Muscle of leg (tissue), 16 donors: Measurements from ENCODE around the gene NT5C1A. TPM values are rescaled to one million over a fixed set of nuclear protein-coding genes. Genes with fewer than 3 reads are reported as not detected.

ENCODE experiments used
- DNase-seq: peaks from one replicate; pipeline ENCODE4 v3.0.0; 2013
- H3K27ac ChIP-seq: one replicate; pipeline ENCODE4 v1.5.1; 2013; ENCODE audit warnings: mild to moderate bottlenecking, low read length, control low read depth
- H3K27me3 ChIP-seq: one replicate; pipeline ENCODE4 v1.6.1; 2013; ENCODE audit warnings: low read length; ENCODE audit not compliant: control insufficient read depth, insufficient read depth
- H3K36me3 ChIP-seq: one replicate; pipeline ENCODE4 v1.6.1; 2013; ENCODE audit warnings: low read length; ENCODE audit not compliant: control insufficient read depth, insufficient read depth
- H3K4me1 ChIP-seq: one replicate; pipeline ENCODE4 v1.6.1; 2013; ENCODE audit warnings: low read length; ENCODE audit not compliant: control insufficient read depth, insufficient read depth
- H3K4me3 ChIP-seq: one replicate; pipeline ENCODE4 v1.5.1; 2013; ENCODE audit warnings: low read length, control low read depth
- H3K9me3 ChIP-seq: replicated peaks from 2 replicates; pipeline ENCODE4 v1.6.1; 2013; ENCODE audit warnings: low read depth, low read length; ENCODE audit not compliant: control insufficient read depth
- WGBS: methylation state at CpG from one replicate; pipeline ENCODE4 v1.1.5; 2013; ENCODE audit warnings: missing lambda C conversion rate; ENCODE audit not compliant: insufficient coverage; 5-methylcytosine and 5-hydroxymethylcytosine counted together
- long read RNA-seq, 11 donors: transcript quantifications; one replicate each; lab custom pipeline, GENCODE V29; 2026
- polyA plus RNA-seq, 8 donors: library from polyadenylated mRNA; unstranded; fragments of 120-200 nt; gene quantifications; one replicate each; pipeline versions ENCODE4 v1.2.1 to v1.2.3, GENCODE V29; 2013; ENCODE audit warnings: inconsistent platforms in 1 of 8, low replicate concordance in 1 of 8; ENCODE audit not compliant: insufficient read length in 8 of 8, insufficient read depth in 1 of 8
- total RNA-seq: library from RNA; stranded (reverse); fragments of 120-200 nt; gene quantifications from one replicate; pipeline ENCODE4 v1.2.4, GENCODE V29; 2013

Gene NT5C1A
- total RNA-seq (9.3 TPM), polyA plus RNA-seq (1 to 10 TPM; 4.1 to 8.8 (median 6.0) TPM)
- long read RNA-seq, donor 1: 0 reads
- long read RNA-seq, donor 2: 0 reads
- long read RNA-seq, donor 3, partial matches to known transcripts: 0 of 3 reads
- long read RNA-seq, donor 3, other reads (novel, unspliced or antisense): 0 of 3 reads
- long read RNA-seq, donor 4, partial matches to known transcripts: 0 of 1 reads
- long read RNA-seq, donor 4, other reads (novel, unspliced or antisense): 0 of 1 reads
- long read RNA-seq, donor 5, partial matches to known transcripts: 0 of 2 reads
- long read RNA-seq, donor 5, other reads (novel, unspliced or antisense): 0 of 2 reads
- long read RNA-seq, donor 6: 0 reads
- long read RNA-seq, donor 7, partial matches to known transcripts: 0 of 4 reads
- long read RNA-seq, donor 7, other reads (novel, unspliced or antisense): 0 of 4 reads
- long read RNA-seq, donor 8, partial matches to known transcripts: 0 of 2 reads
- long read RNA-seq, donor 8, other reads (novel, unspliced or antisense): 0 of 2 reads
- long read RNA-seq, donor 9, partial matches to known transcripts: 0 of 1 reads
- long read RNA-seq, donor 9, other reads (novel, unspliced or antisense): 0 of 1 reads
- long read RNA-seq, donor 10, partial matches to known transcripts: 0 of 3 reads
- long read RNA-seq, donor 10, other reads (novel, unspliced or antisense): 0 of 3 reads
- long read RNA-seq, donor 11, partial matches to known transcripts: 0 of 1 reads
- long read RNA-seq, donor 11, other reads (novel, unspliced or antisense): 0 of 1 reads

DNA sequence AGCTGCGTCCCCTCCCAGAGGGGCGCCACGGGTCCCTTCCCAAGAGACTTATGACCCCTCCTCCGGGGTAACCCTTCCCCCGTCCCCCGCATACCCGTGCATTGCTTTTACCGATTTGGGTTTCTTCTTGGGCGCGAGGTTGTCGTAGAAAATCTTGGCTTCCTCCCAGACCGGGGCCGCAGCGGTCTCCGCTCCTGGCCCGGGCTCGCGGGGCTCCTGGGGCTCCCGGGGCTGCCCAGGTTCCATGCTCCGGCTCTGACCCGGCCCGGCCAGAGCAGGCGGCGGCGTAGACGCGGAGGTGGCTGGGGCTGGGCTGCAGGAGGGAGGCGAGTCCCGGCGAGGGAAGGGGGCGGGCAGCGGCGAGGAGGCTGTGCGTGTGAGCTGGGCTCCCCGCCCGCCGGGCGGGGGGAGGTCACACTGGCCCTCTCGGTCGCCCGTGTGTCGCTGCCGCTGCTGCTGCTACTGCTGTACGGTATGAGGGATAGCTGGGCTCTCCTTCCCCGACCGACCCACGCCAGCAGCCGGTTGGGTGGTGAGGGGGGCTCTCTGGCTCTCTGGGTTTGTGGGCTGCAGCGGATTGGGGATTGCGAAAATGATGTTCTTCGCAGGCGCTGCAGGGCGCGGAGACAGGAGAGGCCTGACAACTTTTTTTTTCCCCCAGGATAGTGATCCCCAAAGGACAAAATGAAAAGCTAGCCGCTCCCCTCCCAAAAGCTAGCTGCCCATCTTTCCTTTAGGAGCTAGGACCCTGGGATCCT lies at the start of gene NT5C1A:
Gene NT5C1A (minus strand): TSS at position 315 of the 758 bp plus-strand sequence. CDS start 69 bp downstream, at position 246.
- Histone ChIP-seq H3K36me3 (no peaks in the 10 kb centered on the region), H3K9me3 (no peaks in the 10 kb centered on the region), H3K27ac (peak within 1 kb of the TSS; percentile 79), H3K4me3 (peak within 1 kb of the TSS; percentile 57), H3K27me3 (peaks cover 39% of the 10 kb centered on the region), H3K4me1 (peaks cover 29% of the 10 kb centered on the region)
- DNase-seq: peak; percentile 61
- under 1% methylated on average over 44 of the region's 55 CpGs for WGBS

DNA sequence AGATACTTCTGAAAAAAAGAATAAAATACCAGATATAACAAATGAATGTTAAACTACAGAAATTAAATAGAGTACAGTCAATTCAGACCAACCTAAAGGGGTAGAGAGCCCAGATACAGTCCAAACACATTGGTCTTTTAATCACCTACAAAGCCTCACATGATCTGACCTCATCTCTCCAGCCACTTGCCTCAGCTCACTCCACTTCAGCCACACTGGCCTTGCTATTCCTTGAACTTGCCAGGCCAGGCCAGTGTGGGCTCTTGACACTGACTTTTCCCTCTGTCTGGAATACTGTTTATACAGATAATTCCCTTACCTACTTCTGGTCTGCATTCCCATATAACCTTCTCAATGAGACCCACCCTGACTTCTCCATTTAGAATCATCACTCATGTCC lies 49.8 kb upstream of the NT5C1A start:
- Histone ChIP-seq H3K4me3 (no peak overlapping the region), H3K36me3 (no peaks in the 10 kb centered on the region), H3K27ac (no peak overlapping the region), H3K27me3 (peaks cover 32% of the 10 kb centered on the region), H3K9me3 (no peaks in the 10 kb centered on the region), H3K4me1 (no peaks in the 10 kb centered on the region)
- DNase-seq: no peak

DNA sequence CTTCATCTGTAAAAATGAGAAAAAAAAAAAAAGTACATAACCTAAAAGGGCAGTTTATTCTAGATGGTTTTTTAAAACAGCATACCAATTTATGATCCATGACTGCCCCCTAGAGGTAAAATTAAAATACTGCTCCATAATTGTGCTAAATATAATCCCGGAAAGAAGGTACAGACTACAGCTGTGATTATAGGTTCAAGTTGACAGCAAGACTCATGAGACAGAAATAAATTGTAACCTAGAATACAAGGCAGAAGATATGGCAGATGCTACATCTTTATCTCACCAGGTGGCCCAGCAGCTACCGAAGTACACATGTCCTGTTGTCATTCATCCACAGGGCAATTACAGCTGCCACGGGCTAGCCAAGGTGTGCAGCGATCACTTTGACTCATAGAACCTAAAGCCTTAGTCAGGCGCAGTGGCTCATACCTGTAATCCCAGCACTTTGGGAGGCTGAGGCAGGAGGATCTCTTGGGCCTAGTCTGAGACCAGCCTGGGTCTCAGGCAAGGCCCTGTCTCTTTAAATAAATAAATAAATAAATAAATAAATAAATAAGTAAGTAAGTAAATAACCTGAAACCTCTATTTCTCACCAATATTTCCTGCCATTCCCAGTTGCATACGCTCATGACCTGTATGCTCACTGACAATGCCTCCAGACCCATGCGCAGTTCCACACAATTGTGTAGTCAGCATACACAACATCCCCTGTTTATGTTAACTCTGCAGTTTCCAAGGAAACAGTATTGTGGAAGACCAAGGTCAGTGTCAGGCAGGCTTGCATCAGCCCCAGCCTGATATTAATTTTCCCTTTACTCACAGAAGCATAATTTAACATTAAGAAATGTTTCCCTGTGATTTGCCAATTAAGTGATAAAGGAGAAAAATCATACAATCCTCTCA lies 48.4 kb upstream of the NT5C1A start:
- Histone ChIP-seq H3K27ac (no peak overlapping the region), H3K9me3 (no peaks in the 10 kb centered on the region), H3K36me3 (no peaks in the 10 kb centered on the region), H3K4me1 (no peaks in the 10 kb centered on the region), H3K27me3 (peaks cover 23% of the 10 kb centered on the region), H3K4me3 (no peak overlapping the region)
- peak; percentile 73 for DNase-seq
- WGBS: 46% methylated on average over 4 of the region's 7 CpGs

DNA sequence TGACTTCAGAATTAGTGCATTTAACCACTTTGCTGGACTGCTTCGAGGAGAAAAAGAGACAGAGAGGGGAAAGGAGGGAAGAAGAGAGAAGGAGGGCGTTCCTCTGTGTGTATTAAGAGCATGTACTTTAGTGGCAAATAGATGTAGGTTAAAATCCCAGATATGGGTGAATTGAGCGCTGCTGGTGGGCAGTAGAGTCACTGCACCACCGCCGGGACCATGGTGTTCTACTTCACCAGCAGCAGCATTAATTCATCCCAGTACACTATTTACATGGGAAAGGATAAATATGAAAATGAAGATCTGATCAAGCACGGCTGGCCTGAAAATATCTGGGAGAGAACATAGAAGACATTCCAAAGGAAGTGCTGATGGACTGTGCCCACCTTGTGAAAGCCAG lies 45.9 kb upstream of the NT5C1A start:
- Histone ChIP-seq H3K27me3 (peaks cover 24% of the 10 kb centered on the region), H3K9me3 (no peaks in the 10 kb centered on the region), H3K4me1 (no peaks in the 10 kb centered on the region), H3K4me3 (no peak overlapping the region), H3K27ac (no peak overlapping the region), H3K36me3 (no peaks in the 10 kb centered on the region)
- DNase-seq: no peak
- 58% methylated on average over 2 of the region's 6 CpGs for WGBS

DNA sequence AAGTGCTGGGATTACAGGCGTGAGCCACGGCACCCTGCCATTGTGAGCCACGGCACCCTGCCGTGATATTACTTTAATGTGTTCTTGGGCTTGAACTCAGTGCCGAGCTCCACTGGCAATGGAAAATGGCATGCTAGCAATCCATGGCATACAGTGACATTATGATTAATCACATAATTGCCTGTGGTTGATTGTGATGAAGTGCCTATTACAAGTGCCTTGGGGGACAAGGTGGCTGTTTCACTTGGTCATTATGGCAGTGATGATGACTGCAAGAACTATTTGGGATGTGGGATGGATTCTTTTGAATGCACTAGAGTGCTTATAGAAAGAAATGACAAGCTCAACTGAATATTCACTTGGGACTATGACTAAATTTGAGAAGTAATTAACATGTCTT lies 41.6 kb upstream of the NT5C1A start:
- no peak for DNase-seq
- Histone ChIP-seq H3K36me3 (no peaks in the 10 kb centered on the region), H3K27me3 (peaks cover 21% of the 10 kb centered on the region), H3K4me1 (no peaks in the 10 kb centered on the region), H3K4me3 (no peak overlapping the region), H3K27ac (no peak overlapping the region), H3K9me3 (no peaks in the 10 kb centered on the region)
- 88% methylated on average over 4 of the region's 5 CpGs for WGBS

DNA sequence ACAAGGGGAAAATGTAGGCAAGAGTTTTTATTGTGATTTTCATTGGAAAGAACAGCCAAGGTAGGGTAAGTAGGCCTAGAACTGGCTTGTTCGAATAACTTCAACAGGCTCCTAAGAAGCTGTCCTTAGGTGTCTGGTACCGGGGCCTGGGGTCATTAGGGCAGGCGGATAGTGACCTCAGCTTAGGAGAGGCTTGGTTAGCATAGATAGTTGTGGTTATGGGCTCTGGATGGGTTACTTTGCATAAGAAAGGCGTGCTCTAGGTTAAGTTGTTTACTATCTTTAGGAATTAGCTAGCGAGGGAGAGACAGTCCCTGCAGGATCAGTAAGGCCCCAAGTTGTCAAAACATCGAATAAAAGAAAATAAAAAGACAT lies 40.0 kb upstream of the NT5C1A start:
- 66% methylated on average over 3 of the region's 6 CpGs for WGBS
- Histone ChIP-seq H3K27ac (no peak overlapping the region), H3K27me3 (peaks cover 20% of the 10 kb centered on the region), H3K4me3 (no peak overlapping the region), H3K36me3 (no peaks in the 10 kb centered on the region), H3K4me1 (no peaks in the 10 kb centered on the region), H3K9me3 (no peaks in the 10 kb centered on the region)
- no peak for DNase-seq

DNA sequence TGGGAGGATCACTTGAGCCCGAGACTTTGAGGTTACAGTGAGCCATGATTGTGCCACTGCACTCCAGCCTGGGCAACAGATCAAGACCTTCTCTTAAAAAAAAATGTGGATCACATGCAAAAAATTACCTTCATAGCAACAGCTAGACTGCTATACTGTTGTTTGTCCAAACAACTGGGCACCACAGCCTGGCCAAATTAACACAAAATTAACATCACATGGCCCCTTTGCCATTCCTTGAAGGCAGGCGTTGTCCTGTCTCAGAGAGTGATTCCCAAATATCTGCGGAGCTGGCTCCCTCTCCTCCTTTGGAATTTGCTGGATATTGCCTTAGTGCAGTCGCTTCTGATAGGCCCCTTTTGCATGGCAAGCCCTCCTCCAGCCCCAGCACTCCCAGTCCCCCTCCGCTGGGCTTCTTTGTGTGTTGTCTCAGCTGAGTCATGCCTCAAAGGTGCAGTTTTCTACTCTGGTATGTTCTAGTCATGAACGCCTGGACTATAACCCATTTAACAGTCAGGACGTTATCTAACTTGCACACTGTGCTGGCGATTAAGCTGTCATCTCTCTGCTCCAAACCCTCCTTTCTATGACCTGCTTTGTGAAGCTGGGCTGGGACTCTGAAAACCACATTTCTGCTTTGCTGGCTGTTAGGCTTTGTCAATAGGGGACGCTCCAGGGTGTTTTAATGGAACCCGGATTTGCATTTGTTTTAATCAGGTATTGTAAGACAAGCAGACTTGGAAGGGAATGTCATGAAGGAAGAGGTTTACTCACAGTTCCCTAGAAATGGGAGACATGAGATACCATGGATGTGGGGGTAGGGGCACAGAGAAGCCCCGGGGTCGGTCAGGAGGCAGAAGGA lies 39.4 kb upstream of the NT5C1A start:
- H3K4me1 ChIP-seq: no peaks in the 10 kb centered on the region
- no peaks in the 10 kb centered on the region for H3K9me3 ChIP-seq
- DNase-seq: no peak
- no peaks in the 10 kb centered on the region for H3K36me3 ChIP-seq
- peaks cover 20% of the 10 kb centered on the region for H3K27me3 ChIP-seq
- H3K27ac ChIP-seq: no peak overlapping the region
- whole genome bisulfite sequencing: 36% methylated on average over 10 of the region's 12 CpGs
- no peak overlapping the region for H3K4me3 ChIP-seq

DNA sequence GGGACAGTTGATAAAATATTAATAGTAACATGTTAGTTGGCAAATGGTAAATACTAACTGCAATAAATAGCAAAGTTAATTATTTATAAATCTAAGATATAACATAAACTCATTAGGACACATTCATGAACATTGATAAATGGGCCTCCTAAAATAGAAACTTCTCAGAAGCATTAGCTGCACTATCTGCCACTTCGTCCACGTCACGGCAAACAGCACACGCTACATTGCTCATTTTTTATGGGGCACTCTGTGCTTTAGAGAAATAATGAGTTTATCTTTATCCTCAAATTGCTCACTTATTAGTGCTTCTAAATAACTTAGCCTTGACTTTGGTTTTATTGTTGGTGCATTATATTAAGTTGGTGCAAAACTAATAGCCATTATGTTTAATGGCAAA lies 35.6 kb upstream of the NT5C1A start:
- no peaks in the 10 kb centered on the region for H3K9me3 ChIP-seq
- H3K27ac ChIP-seq: no peak overlapping the region
- no peaks in the 10 kb centered on the region for H3K4me1 ChIP-seq
- no CpG with 5 or more reads among the region's 4 CpGs for WGBS
- no peak for DNase-seq
- H3K36me3 ChIP-seq: no peaks in the 10 kb centered on the region
- no peak overlapping the region for H3K4me3 ChIP-seq
- peaks cover 8% of the 10 kb centered on the region for H3K27me3 ChIP-seq

DNA sequence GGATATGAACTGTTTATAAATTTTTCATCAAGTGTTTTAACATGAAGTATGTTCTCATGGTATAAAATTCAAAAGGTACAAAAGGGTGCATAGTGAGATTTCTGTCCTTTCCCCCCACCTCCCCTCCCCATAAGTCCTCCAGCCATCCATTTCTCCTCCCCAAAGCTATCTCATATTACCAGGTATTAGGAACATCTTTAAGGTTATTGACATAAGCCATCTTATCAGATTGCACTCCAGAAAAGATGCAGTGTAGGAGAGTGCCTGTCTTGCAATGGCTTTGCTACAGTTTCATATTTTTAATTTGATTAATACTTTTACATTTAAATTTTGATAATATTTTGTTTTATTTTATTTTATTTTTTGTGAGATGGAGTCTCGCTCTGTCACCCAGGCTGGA lies 32.9 kb upstream of the NT5C1A start:
- DNase-seq: no peak
- Histone ChIP-seq H3K4me3 (no peak overlapping the region), H3K4me1 (peaks cover 5% of the 10 kb centered on the region), H3K27me3 (peaks cover 7% of the 10 kb centered on the region), H3K9me3 (no peaks in the 10 kb centered on the region), H3K36me3 (no peaks in the 10 kb centered on the region), H3K27ac (no peak overlapping the region)
- no CpG with 5 or more reads among the region's 1 CpG for WGBS
